ENCODE data around the gene PTTG1IP.

The PTTG1IP gene

DNA sequence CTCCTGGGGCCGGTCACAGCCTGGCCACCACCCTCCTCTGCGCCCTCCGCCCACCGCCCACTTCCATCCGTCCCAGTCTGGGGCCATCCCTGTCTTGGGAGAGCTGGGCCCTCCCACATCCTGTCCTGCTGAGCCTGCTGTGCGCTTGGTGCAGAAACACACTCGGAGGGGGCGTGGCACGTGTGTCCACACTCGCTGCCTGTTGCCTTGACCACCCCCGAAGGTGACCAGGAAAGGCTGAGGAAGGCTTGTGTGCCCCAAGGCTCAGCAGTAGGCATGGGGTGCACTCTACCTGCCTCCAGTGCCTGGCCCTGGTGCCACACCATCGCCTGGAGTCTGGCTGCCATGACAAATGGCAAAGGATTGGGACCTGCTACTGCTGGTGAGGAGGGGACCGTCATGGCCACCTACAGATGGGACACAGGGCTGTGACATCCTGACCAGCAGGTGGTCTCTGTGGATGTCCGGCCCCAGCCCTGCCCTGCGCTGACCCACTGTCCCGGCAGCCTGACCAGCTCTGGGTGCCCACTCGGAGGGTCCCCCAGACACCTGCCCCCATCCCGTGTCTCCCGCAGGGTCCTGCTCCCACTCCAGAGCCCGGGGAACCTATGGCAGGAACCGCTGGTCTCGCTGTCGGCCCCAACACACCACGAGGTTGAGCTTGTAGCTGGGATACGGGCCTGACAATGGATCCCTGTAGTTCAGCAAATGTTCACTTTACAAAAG lies 23.2 kb upstream of the PTTG1IP start:
- DNase-seq (ENCODE audit: low read depth), result no peak

DNA sequence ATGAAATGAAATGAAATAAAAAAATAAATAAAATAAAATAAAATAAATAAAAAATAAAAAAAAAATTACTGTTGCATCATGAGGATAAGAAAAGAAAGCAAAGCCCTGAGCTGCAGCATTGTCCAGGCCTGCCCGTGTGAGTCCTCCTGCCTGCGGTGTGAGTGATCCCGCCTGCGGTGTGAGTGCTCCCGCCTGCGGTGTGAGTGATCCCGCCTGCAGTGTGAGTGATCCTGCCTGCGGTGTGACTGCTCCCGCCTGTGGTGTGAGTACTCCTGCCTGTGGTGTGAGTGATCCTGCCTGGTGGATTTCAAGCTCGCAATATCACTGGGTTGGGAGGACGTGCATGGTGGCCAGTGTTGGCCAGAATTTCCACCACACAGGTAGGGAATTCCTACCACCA lies 22.4 kb upstream of the PTTG1IP start:
- DNase-seq (ENCODE audit: low read depth), result no peak

- DNase-seq (ENCODE audit: low read depth), result no peak
Measured at GRCh38 chr21:44894687-44895302, 21.3 kb upstream of the PTTG1IP start.

- no peak for DNase-seq (ENCODE audit: low read depth)
Measured at GRCh38 chr21:44893948-44894656, 20.6 kb upstream of the PTTG1IP start.

GRCh38 chr21:44893278-44893556 lies 19.7 kb upstream of the PTTG1IP start:
- no peak for DNase-seq (ENCODE audit: low read depth)

DNA sequence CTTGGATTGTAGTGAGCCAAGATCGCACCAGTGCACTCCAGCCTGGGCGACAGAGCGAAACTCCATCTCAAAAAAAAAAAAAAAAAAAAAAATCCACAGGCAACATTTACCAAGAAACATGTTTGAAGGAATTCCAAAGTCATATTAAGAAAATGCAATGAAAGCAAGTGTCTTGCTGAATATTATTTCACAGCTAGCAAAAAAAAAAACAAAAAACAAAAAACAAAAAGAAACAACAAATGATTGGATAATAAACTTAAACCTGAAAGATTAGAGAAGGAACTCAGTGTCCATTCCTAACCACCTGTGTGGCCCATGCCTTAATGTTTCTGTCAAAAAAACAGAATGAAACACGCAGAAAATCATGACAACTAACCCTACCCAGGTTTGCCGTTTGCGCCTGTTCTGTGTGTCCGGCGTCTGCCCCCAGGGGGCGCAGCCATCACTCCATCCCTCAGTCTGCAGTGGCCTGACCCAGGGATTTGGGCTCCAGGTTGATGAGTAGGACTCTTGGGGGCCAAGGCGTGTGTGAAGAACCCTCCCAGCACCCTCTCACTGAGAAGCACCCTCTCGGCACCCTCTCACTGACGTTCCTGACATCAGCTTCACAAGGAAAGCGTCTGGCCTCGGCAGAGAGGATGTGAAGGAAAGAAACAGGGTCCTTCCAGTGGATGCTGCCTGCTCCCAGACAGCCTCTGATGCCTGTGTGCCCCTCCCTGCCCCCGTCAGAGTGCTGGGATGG lies 19.2 kb upstream of the PTTG1IP start:
- DNase-seq (ENCODE audit: low read depth), result peak; percentile 66

DNA sequence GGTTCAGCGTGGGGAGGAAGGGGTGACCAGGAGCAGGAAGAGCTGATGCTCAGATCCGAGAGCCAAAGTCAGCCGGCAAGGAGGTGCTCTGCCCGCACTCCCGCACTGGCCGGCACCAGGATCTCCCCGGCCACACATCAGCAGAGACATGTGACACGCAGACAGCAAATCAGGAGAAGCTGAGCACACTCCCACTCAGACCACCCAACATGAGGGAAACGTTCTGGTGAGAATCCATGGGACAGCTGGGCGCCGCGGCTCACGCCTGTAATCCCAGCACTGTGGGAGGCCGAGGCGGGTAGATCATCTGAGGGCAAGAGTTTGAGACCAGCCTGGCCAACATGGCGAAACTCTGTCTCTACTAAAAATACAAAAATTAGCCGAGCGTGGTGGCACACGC lies 18.6 kb upstream of the PTTG1IP start:
- DNase-seq (ENCODE audit: low read depth), result no peak

- DNase-seq (ENCODE audit: low read depth), result no peak
Measured at GRCh38 chr21:44891631-44892031, 18.1 kb upstream of the PTTG1IP start.

DNA sequence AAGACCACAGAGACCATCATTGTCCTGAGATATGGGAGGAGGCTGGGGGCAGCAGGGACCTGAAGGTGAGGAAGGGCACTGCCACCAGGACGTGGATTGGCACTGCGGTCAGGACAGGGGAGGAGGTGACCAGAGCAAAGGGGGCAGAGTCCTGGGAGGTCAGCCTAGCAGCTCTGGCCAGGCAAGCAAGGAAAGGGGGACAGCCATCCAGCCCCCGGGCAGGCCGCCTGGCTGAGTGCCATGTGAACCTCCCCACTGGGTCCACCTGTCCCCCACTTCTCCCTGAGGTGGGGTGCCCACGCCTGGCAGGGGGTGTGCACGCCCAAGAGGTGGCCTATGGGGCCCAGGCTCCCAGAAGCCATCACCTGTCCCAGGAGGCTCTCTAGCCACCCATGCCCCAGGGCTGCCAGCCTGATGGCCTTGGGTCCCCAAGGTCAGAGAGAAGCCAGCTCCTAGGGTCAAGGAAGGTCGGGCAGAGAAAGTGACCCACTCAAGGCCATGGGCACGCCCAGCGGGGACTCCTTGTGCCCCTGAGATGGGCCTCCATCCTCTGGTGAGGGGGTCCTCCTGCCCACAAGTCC lies 17.6 kb upstream of the PTTG1IP start:
- no peak for DNase-seq (ENCODE audit: low read depth)

- no peak for DNase-seq (ENCODE audit: low read depth)
Measured at GRCh38 chr21:44890338-44890931, 16.9 kb upstream of the PTTG1IP start.

GRCh38 chr21:44889625-44890337 lies 16.3 kb upstream of the PTTG1IP start:
- DNase-seq (ENCODE audit: low read depth), result no peak

GRCh38 chr21:44888581-44889550 lies 15.4 kb upstream of the PTTG1IP start:
- DNase-seq (ENCODE audit: low read depth), result no peak

GRCh38 chr21:44887807-44888580 lies 14.5 kb upstream of the PTTG1IP start:
- DNase-seq (ENCODE audit: low read depth), result no peak

- no peak for DNase-seq (ENCODE audit: low read depth)
Measured at GRCh38 chr21:44887126-44887806, 13.8 kb upstream of the PTTG1IP start.

DNA sequence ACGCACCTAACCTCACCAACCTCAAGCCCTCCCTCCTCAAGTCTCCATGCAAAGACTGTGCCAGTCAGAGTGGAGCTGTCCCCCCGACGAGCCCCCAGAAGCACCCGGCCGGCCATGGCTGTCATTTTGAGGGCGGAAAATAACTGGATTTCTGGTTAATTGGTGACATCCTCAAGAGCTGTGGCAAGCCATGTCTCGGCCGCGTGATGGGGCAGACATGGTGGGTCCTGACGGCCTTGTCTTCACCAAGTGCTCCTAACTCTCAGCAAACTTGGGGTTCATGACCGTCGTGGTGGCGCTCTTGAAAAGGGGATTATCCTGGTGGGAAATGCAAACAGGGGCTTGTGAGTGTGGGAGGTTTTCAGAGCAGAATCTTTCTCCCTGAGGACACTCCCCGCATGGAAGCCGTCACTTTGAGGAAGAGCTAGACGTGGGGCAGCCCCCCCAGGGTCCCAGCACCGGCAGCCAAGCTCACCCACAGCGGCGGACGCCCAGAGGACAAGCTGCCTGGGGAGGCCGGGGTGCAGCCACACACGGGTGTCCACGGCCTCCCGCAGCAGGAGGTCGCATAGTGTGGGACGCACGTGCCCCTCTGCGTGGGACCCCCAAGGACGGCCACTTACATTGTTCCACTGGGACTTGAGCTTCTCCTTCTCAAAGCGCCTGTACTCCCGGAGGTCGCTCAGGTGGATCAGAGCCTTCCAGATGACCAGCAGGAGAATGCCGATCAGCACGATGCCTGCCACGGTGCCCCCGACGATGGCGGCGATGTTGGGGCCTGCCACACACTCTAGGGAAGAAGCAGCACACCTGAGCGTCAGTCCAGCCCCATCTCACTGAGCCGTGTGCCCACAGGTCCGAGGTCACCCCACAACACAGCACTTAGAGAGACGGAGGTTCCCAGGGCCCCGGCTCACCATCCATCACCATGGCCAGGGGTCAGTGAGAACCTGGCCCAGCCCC lies 12.9 kb upstream of the PTTG1IP start:
- DNase-seq (ENCODE audit: low read depth), result no peak

DNA sequence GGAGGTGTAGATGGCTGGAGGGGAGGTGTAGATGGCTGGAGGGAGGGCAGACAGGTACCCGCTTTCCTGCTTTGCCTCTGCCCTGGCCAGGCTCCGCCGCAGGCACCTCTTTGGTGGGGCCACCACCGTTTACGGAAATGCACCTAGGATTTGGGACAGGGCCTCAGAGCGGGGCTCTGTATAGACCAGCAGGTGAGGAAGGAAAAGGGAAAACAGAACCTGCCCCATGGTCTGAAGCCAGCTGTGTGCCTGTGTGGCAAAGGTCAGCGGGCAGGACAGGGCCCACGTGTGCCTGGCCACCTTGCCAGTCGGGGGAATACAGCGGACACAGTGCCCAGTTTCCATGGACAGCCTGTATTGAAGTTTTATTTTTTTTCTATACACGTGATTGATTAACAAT lies 12.1 kb upstream of the PTTG1IP start:
- DNase-seq (ENCODE audit: low read depth), result no peak

DNA sequence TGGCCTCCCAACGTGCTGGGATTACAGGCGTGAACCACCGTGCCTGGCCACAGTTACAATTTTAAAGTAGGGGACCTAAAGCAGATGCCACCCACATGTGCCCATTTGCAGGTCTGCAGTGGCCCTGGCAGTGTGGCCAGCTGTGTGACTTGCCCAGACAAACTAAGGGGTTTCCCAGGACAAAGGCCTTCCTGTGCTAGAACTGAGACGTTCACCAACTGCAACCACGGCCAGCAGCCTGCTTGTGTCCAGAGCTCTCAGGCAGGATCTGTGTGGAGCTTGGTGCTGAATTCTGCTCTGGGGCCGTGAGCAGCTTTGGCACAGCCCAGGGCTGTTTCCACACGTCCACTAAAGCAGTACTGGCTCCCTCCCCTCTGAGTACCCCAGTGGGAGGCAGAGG lies 10.6 kb upstream of the PTTG1IP start:
- DNase-seq (ENCODE audit: low read depth), result no peak

DNA sequence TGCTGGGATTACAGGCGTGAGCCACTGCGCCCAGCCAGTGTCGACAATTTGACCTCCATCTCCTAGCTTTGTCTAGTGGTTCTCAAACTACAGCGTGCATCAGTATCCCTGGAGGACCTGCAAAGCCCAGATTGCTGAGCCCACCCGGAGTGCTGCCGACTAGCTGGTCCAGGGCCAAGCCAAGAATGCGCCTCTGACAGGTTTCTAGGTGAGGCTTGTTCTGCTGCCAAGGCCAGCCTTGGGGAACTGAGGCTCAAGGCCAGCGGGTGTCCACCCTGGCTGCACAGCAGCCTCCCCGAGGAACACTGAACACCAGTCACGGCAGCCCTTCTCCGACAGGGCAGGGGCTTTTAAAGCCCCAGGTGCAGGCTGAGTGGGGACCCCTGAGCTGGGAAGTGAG lies 9.8 kb upstream of the PTTG1IP start:
- no peak for DNase-seq (ENCODE audit: low read depth)
